CD4-positive, alpha-beta T cell treated with Interleukin-4 for 4 hours (primary cell): Measurements from ENCODE around the gene UGT1A10.
"Not testable (repeated sequence)": the region's sequence is repeated elsewhere in the genome, so short reads cannot be mapped to it uniquely, and the experiment has no call there.

Experiments
- DNase-seq: peaks from one replicate; pipeline ENCODE4 v3.0.0-alpha.2; 2020

The UGT1A10 gene

GRCh38 chr2:233746475-233747282, 110.4 kb downstream of the UGT1A10 start:
- no peak for DNase-seq

- DNase-seq = no peak
These were observed 111.0 kb downstream of the UGT1A10 start for GRCh38 chr2:233747283-233747544.

GRCh38 chr2:233750689-233751088, 114.4 kb downstream of the UGT1A10 start:
- not testable (repeated sequence) for DNase-seq

DNA sequence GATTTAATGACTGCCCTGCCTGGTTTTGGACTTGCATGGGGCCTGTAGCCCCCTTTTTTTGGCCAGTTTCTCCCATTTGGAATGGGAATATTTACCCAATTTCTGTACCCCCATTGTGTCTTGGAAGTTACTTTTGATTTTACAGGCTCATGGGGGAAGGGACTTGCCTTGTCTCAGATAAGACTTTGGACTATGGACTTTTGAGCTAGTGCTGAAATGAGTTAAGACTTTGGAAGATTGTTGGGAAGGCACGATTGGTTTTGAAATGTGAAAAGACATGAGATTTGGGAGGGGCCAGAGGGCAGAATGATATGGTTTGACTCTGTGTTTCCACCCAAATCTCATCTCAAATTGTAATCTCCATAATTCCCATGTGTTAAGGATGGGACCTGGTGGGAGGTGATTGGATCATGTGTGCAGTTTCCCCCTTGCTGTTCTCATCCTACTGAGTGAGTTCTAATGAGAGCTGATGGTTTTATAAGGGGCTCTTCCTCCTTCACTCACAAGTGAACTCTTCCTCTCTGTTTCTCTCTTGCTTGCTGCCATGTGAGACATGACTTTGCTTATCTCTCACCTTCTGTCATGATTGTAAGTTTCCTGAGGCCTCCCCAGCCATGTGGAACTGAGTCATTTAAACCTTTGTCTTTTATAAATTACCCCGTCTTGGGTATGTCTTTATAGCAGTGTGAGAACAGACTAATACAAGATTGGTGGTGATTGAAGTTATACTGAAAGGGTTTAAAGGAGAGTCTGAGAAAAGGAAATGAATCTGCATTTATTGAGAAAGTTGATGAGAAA, 115.2 kb downstream of the UGT1A10 start:
- not testable (repeated sequence) for DNase-seq

DNA sequence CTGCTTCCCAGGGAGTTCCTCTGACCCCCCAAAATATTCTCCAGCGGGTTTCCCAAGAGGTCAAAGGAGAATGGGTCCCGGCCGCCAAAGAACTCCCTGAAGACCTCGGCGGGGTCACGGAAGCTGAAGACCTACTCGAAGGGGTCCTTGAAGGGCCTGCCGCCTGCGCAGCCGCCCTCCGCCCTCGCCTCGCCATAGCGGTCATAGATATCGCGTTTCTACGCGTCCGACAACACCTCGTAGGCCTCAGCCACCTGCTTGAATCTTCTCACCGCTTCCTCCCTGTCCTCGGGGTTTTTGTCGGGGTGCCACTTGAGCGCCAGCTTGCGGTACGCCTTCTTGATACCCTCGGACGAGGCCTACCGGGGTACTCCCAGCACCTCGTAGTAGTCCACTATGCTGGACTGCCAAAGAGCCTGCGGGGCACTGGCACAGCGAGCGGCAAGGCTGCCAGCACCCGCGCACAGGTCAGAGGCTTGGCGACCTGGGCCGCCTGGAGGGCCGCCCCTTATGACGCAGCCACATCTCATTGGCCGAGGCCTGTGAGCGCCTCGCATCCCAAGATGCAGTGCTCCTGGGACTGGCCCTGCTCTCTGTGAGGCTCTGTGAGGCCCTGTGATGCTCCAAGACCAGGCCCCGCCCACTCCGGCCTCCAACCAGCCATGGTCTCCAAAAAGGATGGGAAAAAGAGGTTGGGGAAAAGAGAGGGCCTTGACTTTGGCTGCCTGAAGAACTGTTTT, 118.8 kb downstream of the UGT1A10 start:
- DNase-seq = no peak

GRCh38 chr2:233756429-233757081, 120.3 kb downstream of the UGT1A10 start:
- DNase-seq = no peak

DNA sequence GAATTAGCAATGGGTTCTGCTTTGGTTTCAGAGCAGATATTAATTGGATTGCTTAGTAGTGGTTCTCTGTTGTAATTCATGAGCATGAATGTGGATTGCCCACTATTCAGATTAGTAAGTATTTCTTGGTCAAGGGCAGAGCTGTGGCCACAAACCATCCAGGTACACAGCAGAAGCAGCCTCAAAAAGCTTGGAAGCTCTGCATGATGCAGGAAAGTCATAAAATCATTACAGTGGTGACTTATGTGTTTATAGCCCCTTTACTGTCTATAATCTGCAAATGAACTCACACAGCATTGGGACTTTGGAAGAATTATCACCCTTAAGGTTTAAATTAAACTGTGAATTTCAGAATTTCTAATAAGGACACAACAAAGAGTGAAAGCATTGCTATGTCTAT, 121.9 kb downstream of the UGT1A10 start:
- no peak for DNase-seq

DNA sequence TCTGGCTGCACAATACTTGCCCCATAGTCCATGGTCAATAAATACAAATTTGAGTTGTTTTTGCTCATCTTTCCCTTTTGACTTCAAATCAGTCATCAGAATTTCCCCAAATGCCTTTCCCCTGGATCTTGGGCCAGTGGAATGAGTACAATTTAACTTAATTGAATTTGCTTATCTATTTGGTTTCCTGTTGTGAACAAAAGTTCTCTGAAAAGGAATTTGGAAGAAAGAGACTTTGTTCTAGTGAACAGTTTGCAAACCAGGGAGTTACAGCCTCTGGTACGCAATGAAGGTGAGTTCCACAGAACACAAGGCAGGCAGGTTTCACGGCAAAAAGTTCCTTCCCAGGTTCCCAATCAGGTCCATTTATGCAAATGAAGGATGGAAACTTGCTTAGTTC, 122.6 kb downstream of the UGT1A10 start:
- no peak for DNase-seq

- no peak for DNase-seq
These were observed 123.8 kb downstream of the UGT1A10 start, which contains the start of gene UGT1A1 for GRCh38 chr2:233760043-233760442. UGT1A1 (plus strand) TSS chr2:233760270; CDS start chr2:233760288, 18 bp downstream.

DNA sequence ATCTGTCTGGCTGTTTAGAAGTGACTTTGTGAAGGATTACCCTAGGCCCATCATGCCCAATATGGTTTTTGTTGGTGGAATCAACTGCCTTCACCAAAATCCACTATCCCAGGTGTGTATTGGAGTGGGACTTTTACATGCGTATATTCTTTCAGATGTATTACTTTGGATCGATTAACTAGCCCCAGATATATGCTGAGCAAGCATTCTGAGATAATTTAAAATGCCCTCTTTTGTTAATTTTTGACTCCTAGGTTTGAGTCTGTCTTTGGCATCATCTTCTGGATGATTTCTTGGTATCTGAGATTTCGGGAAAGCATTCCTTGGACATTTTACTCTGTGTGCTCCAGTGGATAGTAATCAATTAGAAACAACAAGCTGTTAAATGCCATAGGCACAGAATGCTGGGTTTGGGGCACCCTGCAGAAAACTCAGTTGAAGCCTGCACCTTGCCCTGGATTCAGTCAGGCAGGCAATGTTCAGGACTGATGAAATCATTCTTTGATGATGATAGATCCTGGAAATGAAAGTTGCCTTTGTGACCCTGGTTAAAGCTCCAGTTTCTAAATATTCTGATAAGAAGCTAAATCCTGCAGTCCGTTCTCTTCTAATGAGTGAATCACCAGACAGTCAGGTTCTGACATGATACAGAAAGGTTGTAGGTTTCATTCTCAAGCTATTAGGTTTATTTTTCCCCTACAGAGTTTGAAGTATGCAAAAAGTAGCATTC, 125.0 kb downstream of the UGT1A10 start:
- no peak for DNase-seq

GRCh38 chr2:233764264-233764663, 128.0 kb downstream of the UGT1A10 start:
- DNase-seq = no peak

- DNase-seq = no peak
These were observed 128.5 kb downstream of the UGT1A10 start for GRCh38 chr2:233764761-233765160.

DNA sequence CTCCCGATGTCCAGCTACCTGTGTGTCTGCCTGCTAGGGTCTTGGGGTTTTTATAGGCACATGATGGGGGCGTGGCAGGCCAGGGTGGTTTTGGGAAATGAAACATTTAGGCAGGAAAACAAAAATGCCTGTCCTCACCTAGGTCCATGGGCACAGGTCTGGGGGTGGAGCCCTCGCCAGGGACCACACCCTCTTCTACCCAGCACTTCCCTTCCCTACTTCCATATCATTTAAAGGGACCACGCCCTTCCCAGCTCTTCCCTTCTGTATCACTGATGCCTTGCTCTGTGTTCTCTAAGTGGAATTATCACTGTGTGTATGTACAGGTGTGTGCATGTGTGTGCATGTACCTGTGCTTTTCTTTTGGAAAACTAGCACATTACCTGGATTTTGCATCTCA, 130.2 kb downstream of the UGT1A10 start:
- no peak for DNase-seq

GRCh38 chr2:233768076-233768475, 131.8 kb downstream of the UGT1A10 start:
- no peak for DNase-seq

DNA sequence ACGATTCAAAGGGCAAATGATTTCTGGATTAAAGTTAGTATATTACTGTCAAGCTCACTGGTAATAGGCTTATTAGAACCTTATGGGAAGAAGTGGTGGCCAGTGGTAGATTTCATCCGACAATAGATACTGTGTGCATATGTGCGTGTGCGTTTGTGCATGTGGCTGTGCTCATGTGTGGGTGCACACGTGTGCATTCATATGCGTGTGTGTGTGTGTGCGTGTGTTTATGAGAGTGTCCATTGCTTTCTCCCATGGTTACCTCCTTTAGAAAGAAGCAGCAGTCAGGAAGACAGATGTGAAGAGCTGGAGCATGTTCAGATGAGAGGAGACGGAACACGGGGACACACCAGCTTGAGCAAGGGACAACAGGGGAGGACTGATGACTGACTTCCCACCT, 133.0 kb downstream of the UGT1A10 start:
- no peak for DNase-seq

GRCh38 chr2:233772153-233772552, 135.9 kb downstream of the UGT1A10 start:
- no peak for DNase-seq

DNA sequence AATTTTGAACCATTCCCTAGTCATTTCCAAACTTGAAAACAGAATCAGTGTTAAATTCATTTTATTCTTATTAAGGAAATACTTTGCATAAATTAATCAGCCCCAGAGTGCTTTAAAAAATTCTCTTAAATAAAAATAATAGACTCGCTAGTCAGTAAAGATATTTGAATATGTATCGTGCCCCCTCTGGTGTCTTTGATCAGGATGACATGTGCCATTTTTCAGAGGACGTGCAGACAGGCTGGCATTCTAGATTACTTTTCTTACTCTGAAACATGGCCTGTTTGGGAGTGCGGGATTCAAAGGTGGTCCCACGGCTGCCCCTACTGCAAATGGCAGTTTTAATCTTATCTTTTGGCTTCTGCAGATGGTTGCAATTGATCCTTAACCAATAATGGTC, 136.3 kb downstream of the UGT1A10 start:
- no peak for DNase-seq

DNA sequence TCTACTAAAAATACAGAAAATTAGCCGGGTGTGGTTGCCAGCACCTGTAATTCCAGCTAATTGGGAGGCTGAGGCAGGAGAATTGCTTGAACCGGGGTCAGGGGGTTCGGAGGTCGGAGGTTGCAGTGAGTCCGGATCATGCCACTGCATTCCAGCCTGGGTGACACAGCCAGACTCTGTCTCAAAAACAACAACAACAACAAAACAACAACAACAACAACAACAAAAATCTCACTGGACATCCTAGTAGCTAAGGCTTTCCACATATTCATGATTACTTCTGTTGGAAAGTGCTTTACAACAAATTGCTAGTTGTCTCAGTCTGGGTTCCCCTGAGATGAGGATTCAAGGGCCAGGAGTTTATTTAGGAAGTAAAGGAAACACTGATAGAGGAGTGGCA, 137.6 kb downstream of the UGT1A10 start:
- DNase-seq = no peak

GRCh38 chr2:233775414-233775813, 139.2 kb downstream of the UGT1A10 start:
- no peak for DNase-seq

GRCh38 chr2:233778030-233778429, 141.8 kb downstream of the UGT1A10 start, which contains the start of gene MROH2A:
MROH2A (plus strand) TSS chr2:233778330; CDS start chr2:233779359, 1,029 bp downstream.
- no peak for DNase-seq

GRCh38 chr2:233779722-233780121, 143.5 kb downstream of the UGT1A10 start:
- DNase-seq = no peak

DNA sequence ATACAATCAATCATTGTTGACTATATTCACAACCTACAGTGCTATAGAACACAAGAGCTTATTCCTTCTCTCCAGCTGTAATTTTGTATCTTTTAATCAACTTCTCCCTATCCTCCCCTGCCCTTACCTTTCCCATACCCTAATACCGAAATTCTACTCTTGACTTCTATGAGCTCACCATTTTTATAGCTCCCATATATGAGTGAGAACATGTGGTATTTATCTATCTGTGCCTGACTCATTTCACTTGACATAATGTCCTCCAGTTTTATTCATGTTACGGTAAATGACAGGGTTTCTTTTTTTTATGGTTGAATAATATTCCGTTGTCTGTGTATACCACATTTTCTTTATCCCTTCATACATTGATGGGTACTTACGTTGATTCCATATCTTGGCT, 144.5 kb downstream of the UGT1A10 start:
- no peak for DNase-seq
